IPS-NIHi7 (cell line): ENCODE results near the gene IRGC.

Experiments used
- DNase-seq: peaks from one replicate; pipeline ENCODE4 v3.0.0; 2012; ENCODE audit warnings: mixed read lengths; ENCODE audit errors: extremely low spot score

IRGC gene

DNA sequence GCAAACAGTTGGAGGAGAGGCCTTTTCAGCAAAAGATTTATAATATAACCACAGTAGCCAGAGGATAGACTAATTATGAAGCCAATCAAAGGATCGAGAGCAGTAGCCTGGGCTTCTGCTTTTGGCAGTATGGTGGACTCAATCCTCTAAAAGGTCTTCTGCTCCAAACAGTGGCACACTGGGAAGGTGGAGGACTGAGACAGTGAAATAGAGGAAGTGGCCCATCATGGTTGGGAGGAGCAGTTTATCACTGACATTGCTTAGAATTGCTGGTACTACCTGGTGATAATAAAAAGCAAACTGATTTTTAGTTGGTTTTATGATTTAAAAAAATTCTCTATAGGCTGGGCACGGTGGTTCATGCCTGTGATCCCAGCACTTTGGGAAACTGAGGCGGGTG lies 25.0 kb upstream of the IRGC start:
- no peak for DNase-seq

DNA sequence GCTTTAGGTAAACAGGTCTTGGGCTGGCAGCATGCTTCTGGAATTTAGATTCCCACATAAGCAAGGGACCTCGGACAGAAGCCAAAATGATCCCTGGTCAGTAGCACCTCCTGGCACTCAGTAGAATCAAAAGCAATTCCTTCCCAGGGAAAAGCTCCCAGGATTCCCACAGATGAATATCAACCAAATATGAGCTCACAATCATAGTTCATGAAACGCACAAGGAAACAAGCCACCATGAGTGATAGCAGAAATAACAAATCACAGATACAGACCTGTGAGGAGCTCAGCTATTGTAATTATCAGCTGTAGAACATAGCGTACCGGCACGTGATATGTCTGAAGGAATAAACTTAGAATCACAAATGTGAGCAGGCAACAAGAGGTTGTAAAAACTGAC lies 24.1 kb upstream of the IRGC start:
- no peak for DNase-seq

DNA sequence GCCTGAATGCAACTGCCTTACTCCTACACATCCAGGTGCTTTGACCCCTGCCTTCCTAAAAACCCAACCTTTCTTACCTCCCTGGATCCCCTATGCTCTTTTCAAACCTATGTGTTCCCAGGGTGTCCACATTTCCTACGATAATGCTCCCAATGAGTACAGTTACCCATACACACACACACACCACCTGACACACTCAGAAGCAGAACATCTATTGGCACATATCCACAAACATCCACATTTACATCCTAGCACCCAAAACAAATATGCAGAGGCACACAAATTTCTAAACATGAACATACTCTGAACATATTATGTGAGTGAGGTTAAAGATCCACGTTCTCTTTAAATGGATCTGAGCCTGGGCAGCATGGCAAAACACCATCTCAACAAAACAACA lies 23.5 kb upstream of the IRGC start:
- DNase-seq = no peak

DNA sequence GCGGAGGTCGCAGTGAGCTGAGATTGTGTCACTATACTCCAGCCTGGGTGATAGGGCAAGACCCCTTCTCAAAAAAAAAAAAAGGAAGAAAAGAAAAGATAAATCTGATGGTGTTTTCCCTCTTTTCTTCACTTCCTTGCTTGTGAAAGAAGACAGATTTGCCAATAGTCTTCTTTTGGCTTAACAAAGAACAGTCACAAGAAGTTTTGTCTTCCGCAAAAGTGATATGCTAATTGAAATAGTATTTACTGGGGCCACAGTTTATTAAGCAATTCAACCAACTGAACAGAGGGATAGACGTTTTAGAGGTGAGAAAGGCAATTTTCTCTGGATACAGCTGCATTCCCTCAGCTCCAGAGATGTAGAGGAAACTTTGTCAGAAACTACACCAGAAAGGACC lies 23.0 kb upstream of the IRGC start:
- no peak for DNase-seq

DNA sequence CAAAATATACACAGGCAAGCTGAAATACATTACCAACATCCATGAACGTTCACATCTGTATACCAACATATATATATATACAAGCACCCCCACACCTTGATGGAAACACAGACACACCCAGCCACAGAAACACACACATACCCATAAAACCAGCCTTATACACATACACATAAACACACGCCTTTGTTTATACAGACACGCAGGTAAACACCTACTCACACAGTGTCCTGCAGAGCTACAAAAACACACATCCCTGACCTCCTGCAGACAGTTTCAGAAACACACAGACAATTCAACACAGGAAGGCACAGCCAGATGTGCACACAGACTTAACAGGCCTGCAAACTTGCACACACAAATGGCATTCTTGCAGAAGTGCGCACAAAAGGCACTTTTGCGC lies 21.3 kb upstream of the IRGC start:
- no peak for DNase-seq

DNA sequence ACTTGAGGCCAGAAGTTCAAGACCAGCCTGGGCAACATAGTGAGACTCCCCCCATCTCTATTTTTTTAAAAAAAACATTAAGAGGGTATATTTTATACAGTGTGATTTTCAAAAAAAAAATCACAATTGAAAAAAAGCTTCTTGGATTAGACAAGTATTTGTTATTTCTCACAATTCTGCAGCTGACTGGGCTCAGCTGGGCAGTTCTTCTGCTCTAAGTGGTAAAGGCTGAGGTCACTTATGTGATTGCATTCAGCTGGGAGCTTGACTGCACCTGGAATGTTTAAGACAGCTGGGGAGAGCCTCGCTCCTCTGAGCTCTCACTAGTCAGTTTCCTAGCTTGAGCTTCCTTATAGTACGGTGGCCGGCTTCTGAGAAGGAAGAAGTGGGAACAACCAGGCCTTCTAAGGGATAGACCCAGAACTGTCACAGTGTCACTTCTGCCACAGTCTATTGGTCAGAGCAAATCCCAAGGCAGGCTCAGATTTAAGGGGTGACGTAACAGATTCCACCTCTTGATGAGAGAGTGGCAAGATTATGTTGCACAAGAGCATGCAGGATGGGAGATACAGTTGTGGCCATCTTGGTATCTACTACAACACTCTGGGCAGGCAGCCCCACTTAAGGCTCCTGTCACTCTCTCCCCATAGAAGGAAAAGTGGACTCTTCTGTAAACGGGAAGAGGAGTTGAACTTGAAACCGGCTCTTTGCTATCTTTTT lies 19.7 kb upstream of the IRGC start:
- DNase-seq = no peak

DNA sequence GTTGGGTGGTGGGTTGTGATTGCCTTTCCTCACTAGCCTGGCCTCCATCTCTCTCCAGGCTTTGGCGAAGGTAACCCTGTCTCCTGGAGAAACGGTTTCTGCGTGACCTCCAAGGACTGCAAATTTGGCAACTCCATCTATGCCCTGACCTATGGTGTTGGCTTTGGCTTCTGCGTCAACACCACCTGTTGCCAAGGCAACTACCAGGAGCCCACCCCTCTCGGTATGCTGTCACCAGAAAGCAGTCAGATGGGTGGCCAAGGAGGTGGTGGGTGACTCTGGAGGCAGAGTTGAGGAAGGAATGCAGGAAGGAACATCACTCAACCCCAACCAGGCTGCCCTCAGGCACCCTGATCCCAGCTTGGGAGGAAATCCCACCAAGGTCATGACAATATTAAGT lies 18.6 kb upstream of the IRGC start:
- DNase-seq = no peak

DNA sequence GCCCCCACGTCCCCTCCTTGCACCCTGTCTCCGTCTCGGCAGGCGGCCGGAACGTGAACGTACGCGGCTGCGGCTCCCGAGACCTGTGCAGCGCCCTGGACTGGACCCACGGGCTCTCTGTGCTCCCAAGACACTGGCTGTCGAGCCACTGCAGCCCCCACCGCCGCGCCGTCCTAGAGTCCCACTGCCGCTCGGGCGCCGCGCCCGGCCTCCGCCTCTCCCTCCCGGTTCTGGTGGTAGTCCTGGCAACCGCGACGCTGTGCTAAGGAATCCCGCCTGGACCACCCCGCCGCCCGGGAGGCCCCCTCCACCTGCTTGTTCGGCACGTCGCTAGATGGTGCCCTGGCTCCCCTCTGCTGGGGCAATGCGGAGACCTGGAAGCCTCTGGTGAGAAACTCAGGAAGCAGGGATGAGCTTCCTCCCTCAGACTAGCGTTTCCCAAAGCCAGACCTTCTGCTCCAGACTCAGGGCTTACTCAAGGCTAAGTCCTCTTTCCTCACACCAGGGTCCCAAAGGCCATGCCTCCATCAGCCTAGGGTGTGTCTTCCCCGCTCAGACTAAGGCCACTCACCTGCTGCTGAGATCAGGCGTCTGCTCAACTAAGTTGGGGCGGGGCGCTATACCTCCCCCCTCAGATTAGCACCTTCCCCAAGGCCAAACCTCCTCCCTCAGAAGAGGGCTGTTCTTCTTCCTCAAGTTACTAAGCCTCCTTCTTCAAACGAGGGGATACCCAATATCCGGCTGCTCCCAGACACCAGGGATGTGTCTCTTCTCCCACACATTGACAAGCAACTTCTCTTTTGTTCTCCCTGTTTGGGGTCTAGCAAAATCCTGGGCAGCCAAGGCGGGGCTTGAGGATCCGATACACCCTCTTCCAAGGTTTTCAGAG lies 16.1 kb upstream of the IRGC start:
- DNase-seq = peak; percentile 79

DNA sequence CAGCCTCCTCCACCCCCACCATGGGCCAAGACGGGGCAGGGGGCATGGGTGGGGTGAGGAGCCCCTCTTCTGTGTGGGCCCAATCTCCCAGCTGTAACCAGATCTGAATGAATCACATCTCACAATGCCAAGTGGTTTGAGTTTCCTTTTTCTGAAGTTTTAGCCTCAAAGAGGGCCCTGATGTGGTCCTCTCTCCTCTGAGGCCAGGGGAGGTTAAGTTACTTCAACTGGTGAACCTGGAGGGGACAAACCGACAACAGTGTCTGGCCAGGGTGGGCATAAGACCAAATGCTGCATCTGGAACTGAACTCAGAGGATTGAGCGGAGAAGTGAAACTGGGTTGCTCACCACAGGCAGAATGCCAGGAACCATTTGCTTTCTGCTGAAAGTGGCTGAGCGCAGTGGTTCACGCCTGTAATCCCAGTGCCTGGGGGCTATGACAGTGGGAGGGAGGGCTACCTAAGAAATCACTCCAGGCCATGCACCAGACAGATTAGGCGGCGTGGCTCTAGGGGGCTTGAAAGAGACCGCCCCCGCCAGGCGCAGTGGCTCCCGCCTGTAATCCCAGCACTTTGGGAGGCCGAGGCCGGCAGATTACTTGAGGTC lies 15.4 kb upstream of the IRGC start:
- no peak for DNase-seq

DNA sequence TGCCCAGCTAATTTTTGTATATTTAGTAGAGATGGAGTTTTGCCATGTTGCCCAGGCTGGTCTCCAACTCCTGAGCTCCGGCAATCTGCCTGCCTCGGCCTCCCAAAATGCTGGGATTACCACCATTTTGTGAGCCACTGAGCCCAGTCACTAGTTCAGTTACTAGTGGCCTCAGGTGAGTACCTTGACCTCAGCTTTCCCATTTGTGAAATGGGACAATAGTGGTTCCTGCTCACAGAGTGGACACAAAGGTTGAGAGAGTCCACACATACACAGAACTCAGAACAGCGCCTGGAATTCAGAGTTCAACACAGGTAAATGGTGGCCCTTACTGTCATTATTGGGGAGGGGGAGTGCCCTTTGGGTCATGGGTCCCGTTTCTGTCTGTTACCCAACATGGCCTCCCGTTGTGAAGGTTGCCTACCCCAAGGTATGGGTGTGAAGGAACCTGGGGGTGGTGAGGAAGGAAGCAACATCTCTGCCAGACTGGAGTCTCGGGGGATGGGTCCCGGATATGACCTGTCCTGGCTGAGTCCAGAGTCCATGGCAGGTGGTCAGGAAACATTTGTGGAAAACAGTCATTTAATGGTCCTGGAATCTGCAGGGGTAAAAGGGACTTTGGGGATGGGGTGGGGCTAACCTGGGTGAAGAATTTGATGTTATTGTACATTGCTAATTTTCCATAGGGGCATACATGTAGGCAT lies 11.7 kb upstream of the IRGC start:
- DNase-seq = no peak

DNA sequence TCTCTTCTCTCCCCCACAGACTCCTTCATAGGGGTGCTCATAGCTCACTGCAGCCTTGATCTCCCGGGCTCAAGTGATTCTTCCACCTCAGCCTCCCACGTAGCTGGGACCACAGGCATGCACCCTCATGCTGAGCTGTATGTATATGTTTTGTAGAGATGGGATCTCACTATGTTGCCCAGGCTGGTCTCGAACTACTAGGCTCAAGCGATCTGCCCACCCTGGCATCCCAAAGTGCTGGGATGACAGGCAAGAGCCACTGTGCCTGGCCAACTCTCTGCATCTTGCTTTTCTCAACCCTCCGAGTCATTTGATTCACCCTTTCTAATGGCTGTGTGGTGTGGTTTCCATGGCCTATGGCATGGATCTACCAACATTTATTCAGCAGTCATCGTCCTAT lies 10.1 kb upstream of the IRGC start:
- no peak for DNase-seq

DNA sequence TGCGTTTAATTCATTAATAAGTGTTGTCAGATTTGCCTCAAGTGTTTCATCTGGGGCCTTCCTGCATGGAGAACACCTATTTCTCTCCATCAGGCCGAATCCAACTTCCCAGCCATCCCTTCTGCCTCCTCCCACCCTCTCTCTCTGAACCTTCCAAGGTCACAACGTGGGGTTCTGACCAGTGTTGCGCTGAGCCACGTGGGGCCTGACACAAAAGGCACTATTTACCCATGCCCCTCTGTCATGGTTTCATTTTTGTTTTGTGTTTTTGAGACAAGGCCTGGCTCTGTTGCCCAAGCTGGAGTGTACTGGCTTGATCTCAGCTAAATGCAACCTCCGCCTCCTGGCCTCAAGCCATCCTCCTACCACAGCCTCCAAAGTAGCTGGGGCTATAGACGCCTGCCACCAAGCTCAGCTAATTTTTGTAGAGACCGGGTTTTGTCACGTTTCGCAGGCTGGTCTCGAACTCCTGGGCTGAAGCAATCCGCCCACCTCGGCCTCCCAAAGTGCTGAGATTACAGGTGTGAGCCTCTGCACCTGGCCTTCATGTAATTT lies 8.6 kb upstream of the IRGC start:
- no peak for DNase-seq

DNA sequence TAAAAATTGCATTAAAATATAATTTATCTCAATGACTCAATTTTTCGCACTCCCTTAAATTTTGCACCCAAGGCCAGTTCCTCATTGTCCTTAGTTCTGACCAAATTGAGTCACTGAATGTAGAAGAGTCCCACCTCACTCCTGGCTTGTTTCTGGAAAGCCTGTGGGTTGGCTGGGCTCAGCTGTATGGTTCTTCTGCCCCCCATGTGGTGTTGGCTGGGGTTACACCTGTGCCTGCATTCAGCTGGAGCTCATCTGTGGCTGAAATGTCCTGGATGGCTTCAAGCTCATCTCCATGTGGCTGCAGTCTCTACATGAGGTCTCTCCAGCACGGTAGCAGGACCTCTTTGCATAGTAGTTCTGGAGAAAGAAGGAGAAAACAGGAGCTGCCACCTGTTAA lies 7.2 kb upstream of the IRGC start:
- no peak for DNase-seq

DNA sequence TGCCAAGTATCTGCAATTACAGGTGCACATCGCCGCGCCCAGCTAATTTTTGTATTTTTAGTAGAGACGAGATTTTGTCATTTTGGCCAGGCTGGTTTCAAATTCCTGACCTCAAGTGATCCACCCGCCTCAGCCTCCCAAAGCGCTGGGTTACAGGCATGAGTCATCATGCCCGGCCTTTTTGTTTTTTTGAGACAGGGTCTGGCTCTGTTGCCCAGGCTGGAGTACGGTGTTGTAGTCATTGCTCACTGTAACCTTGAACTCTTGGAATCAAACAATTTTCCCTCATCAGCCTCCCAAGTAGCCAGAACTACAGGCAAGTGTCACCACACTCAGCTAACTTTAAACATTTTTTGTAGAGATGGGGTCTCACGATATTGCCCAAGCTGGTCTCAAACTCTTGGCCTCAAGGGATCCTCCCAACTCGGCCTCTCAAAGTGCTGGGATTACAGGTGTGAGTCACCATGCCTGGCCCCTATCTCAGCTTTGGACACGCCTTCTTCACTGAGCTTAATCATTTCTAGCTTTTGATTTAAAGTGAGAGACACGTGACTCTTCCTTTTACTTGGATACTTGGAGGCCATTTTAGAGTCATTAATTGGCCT lies 4.0 kb upstream of the IRGC start:
- DNase-seq = no peak

DNA sequence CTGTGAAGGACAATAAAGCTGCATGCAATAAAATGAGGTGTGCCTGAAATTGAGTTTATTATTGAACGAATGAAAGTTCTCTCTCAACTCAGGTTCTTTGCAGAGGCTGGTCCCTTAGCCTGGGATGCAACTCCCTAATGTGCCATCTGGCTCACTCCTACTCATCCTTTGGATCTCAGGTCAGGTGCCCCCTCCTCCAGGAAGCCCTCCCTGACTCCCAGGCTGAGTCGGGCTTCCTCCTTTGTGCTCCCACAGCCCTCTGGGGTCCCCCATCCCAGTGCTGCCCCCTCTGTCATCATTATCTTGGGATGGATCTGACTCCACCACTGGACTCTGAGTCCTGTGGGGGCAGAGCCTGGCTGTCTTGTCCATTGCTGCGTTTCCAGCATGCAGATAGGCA lies 2.7 kb upstream of the IRGC start:
- DNase-seq = no peak

DNA sequence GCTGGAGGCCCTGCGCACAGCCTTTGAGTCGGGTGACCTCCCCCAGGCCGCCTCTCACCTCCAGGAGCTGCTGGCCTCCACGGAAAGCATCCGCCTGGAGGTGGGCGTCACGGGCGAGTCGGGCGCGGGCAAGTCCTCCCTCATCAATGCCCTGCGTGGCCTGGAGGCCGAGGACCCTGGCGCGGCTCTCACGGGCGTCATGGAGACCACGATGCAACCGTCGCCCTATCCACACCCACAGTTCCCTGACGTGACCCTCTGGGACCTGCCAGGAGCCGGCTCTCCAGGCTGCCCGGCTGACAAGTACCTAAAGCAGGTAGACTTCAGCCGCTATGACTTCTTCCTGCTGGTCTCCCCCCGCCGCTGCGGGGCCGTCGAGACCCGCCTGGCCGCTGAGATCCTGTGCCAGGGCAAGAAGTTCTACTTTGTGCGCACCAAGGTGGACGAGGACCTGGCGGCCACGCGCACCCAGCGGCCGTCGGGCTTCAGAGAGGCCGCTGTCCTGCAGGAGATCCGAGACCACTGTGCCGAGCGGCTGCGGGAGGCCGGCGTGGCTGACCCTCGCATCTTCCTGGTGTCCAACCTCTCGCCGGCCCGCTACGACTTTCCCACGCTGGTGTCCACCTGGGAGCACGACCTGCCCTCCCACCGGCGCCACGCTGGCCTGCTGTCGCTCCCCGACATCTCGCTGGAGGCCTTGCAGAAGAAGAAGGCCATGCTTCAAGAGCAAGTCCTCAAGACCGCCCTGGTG lies 2.9 kb downstream of the IRGC start:
- DNase-seq = no peak

DNA sequence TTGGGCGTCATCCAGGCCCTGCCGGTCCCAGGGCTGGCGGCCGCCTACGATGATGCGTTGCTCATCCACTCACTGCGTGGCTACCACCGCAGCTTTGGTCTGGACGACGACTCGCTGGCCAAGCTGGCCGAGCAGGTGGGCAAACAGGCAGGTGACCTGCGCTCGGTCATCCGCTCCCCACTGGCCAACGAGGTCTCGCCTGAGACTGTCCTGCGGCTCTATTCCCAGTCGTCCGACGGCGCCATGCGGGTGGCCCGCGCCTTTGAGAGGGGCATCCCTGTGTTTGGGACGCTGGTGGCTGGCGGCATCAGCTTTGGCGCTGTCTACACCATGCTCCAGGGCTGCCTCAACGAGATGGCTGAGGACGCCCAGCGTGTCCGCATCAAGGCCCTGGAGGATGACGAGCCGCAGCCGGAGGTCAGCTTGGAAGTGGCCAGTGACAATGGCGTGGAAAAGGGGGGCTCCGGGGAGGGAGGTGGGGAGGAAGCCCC lies 3.5 kb downstream of the IRGC start:
- DNase-seq = no peak

DNA sequence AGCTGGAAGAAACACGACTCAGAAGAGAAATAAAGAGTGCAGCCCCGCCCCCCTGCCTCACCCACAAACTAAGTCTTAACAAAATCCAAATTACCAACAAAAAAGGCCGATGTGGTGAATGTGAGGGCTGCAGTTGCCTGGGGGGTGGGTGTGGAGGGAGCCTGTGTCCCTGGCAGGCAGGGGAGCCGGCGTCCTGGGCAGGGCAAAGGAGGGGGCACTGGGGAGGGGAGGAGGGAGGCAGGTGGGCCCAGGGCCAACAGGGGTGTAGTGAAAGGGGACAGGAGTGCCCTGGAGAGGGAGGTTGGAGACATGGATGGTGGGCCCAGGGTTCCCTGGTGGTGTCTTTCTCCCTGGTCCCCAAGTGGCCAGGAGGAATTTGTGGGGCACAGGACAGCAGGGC lies 4.0 kb downstream of the IRGC start:
- DNase-seq = no peak

DNA sequence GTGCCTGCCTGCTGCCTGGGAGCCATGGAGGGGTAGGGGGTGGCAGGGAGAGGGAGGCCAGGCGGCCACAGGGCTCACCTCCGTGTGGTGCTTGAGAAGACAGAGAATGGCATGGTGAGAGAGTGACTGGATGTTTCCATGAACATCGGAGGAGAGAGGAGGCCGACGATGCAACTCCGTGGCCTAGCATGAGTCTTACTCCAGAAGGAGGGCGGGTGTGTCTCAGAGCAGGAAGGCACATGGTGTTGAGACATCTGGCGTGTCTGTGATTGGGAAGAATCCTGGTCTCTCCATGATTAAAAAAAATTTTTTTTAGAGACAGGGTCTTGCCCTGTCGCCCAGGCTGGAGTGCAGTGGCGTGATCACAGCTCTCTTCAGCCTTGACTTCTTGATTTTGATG lies 5.1 kb downstream of the IRGC start:
- DNase-seq = no peak

DNA sequence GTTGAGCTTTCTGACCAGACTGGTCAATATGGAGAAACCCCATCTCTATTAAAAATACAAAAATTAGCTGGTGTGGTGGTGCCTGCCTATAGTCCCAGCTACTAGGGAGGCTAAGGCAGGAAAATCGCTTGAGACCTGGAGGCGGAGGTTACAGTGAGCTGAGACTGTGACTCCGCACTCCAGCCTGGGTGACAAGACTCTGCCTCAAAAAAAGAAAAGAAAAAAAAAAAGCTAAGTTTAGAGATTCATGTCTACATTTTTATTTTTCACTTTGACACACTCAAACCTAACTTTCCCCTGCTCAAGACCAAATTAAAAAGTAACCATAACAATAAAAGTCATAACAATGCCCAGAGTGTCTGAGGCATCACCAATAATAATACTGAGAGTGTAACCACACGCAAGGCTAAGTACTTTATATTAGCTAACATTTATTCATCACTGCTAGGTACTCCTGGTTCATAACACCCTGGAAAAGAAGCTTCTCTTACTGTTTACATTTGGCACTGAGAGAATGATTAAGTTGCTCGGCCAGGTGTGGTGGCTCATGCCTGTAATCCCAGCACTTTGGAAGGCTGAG lies 5.7 kb downstream of the IRGC start:
- no peak for DNase-seq
